ENCODE measurements around the gene RBM24. TPM values are rescaled to one million over a fixed set of nuclear protein-coding genes. Genes with fewer than 3 reads are reported as not detected.

Gene RBM24
- total and polyA plus RNA-seq, 10 of the 15 experiments (the other 5 are each of a cell fraction or from before 2014, with no cell fraction given) = 0.08 to 0.09 (median 0.09) TPM; not detected in 7

DNA sequence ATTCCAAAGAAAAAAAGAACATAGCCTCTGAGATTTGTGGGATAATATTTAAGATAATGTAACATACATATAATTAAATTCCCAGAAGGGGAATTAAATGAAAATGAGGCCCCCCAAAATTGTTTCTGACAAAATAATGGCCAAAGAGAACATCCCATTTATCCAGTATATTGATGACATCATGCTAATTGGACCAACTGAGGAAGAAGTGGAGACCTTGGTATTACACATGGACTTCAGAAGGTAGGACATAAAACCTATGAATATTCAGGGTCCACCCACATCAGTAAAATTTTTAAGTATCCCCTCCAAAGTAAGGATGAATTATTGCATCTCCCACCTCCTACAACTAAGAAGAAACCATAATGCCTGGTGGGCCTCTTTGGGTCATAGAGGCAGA, 15.6 kb upstream of the RBM24 start:
- SMC1A ChIA-PET (ENCODE audit: uncharacterized antibody, unreplicated experiment) = no interaction called here
- ATAC-seq = no peak
- DNase-seq (ENCODE audit: low read depth, low spot score) = no peak
- H3K79me2 ChIP-seq (ENCODE audit: control insufficient read depth, insufficient read depth, low read length) = no peaks in the 10 kb centered on the region
- no peaks in the 10 kb centered on the region for H3K27me3 ChIP-seq (replicated peaks in 1 of 2; ENCODE audit: control insufficient read depth in 2 of 2, insufficient read depth in 2 of 2, low read length in 1 of 2)
- H3K9me3 ChIP-seq (replicated peaks; ENCODE audit: control insufficient read depth, insufficient read depth, low read length) = no peaks in the 10 kb centered on the region
- no peak overlapping the region for H3K9ac ChIP-seq (ENCODE audit: control insufficient read depth, insufficient read depth, low read length)
- intact Hi-C loops (cut with micrococcal nuclease; ENCODE audit: unreplicated experiment) = no loop called here
- no peaks in the 10 kb centered on the region for H3K4me1 ChIP-seq (ENCODE audit: control insufficient read depth, insufficient read depth, low read length)
- no peak overlapping the region for H3K27ac ChIP-seq (ENCODE audit: control insufficient read depth, insufficient read depth)
- no peaks in the 10 kb centered on the region for H4K20me1 ChIP-seq (ENCODE audit: control insufficient read depth, insufficient read depth)
- RAD21 ChIA-PET (ENCODE audit: unreplicated experiment) = no interaction called here
- no TSS peak for BruUV-seq (replicated peaks)
- H3K4me2 ChIP-seq (ENCODE audit: control insufficient read depth, insufficient read depth) = no peak overlapping the region
- in situ Hi-C loops (cut with MboI) = no loop called here
- no peak for FAIRE-seq
- no peaks in the 10 kb centered on the region for H3K36me3 ChIP-seq (ENCODE audit: control insufficient read depth in 2 of 2, insufficient read depth in 2 of 2, low read length in 1 of 2)
- no peak overlapping the region for H2AFZ ChIP-seq (ENCODE audit: control insufficient read depth, low read depth, low read length)
- CTCF ChIA-PET = no interaction called here
- H3K4me3 ChIP-seq = no peak overlapping the region
- POLR2A ChIA-PET = no interaction called here
- TF ChIP-seq, protein P1, sequence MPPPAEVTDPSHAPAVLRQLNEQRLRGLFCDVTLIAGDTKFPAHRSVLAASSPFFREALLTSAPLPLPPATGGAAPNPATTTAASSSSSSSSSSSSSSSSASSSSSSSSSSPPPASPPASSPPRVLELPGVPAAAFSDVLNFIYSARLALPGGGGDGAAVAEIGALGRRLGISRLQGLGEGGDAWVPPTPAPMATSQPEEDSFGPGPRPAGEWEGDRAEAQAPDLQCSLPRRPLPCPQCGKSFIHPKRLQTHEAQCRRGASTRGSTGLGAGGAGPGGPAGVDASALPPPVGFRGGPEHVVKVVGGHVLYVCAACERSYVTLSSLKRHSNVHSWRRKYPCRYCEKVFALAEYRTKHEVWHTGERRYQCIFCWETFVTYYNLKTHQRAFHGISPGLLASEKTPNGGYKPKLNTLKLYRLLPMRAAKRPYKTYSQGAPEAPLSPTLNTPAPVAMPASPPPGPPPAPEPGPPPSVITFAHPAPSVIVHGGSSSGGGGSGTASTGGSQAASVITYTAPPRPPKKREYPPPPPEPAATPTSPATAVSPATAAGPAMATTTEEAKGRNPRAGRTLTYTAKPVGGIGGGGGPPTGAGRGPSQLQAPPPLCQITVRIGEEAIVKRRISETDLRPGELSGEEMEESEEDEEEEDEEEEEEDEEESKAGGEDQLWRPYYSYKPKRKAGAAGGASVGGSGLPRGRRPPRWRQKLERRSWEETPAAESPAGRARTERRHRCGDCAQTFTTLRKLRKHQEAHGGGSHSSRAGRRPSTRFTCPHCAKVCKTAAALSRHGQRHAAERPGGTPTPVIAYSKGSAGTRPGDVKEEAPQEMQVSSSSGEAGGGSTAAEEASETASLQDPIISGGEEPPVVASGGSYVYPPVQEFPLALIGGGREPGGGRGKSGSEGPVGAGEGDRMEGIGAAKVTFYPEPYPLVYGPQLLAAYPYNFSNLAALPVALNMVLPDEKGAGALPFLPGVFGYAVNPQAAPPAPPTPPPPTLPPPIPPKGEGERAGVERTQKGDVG (CRISPR knock-in tag; IDR thresholded peaks at IDR 0.05) = no peak
- TF ChIP-seq, protein P2, sequence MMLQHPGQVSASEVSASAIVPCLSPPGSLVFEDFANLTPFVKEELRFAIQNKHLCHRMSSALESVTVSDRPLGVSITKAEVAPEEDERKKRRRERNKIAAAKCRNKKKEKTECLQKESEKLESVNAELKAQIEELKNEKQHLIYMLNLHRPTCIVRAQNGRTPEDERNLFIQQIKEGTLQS (IDR thresholded peaks at IDR 0.05; ENCODE audit: borderline replicate concordance, extremely low read depth, low read depth, low read length) = no peak
- TF ChIP-seq NBN (IDR thresholded peaks at IDR 0.05) (no peak), GATAD2B (conservative IDR thresholded peaks at IDR 0.05; ENCODE audit: low read depth) (no peak), MTA2 (IDR thresholded peaks at IDR 0.05; ENCODE audit: low read depth) (no peak), CHD2 (IDR thresholded peaks at IDR 0.05; ENCODE audit: borderline replicate concordance, low read depth, low read length) (no peak), ZNF274 (IDR thresholded peaks at IDR 0.05; ENCODE audit: insufficient read depth, insufficient read length) (no peak), CBFB (IDR thresholded peaks at IDR 0.05; ENCODE audit: low read depth) (no peak), SP1 (IDR thresholded peaks at IDR 0.05; ENCODE audit: low read depth, low read length) (no peak), BRCA1 (IDR thresholded peaks at IDR 0.05; ENCODE audit: low read depth, low read length) (no peak), TCF3 (IDR thresholded peaks at IDR 0.05; ENCODE audit: borderline replicate concordance, insufficient read depth, low read depth, low read length) (no peak), NR2C2 (IDR thresholded peaks at IDR 0.05; ENCODE audit: borderline replicate concordance, control insufficient read depth, insufficient read length, low read depth) (no peak), RAD21 (IDR thresholded peaks at IDR 0.05; ENCODE audit: insufficient read depth, low read depth, low read length) (no peak)
- TF ChIP-seq, protein P3, sequence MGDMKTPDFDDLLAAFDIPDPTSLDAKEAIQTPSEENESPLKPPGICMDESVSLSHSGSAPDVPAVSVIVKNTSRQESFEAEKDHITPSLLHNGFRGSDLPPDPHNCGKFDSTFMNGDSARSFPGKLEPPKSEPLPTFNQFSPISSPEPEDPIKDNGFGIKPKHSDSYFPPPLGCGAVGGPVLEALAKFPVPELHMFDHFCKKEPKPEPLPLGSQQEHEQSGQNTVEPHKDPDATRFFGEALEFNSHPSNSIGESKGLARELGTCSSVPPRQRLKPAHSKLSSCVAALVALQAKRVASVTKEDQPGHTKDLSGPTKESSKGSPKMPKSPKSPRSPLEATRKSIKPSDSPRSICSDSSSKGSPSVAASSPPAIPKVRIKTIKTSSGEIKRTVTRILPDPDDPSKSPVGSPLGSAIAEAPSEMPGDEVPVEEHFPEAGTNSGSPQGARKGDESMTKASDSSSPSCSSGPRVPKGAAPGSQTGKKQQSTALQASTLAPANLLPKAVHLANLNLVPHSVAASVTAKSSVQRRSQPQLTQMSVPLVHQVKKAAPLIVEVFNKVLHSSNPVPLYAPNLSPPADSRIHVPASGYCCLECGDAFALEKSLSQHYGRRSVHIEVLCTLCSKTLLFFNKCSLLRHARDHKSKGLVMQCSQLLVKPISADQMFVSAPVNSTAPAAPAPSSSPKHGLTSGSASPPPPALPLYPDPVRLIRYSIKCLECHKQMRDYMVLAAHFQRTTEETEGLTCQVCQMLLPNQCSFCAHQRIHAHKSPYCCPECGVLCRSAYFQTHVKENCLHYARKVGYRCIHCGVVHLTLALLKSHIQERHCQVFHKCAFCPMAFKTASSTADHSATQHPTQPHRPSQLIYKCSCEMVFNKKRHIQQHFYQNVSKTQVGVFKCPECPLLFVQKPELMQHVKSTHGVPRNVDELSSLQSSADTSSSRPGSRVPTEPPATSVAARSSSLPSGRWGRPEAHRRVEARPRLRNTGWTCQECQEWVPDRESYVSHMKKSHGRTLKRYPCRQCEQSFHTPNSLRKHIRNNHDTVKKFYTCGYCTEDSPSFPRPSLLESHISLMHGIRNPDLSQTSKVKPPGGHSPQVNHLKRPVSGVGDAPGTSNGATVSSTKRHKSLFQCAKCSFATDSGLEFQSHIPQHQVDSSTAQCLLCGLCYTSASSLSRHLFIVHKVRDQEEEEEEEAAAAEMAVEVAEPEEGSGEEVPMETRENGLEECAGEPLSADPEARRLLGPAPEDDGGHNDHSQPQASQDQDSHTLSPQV (IDR thresholded peaks at IDR 0.05) = no peak
- TF ChIP-seq, protein P4, sequence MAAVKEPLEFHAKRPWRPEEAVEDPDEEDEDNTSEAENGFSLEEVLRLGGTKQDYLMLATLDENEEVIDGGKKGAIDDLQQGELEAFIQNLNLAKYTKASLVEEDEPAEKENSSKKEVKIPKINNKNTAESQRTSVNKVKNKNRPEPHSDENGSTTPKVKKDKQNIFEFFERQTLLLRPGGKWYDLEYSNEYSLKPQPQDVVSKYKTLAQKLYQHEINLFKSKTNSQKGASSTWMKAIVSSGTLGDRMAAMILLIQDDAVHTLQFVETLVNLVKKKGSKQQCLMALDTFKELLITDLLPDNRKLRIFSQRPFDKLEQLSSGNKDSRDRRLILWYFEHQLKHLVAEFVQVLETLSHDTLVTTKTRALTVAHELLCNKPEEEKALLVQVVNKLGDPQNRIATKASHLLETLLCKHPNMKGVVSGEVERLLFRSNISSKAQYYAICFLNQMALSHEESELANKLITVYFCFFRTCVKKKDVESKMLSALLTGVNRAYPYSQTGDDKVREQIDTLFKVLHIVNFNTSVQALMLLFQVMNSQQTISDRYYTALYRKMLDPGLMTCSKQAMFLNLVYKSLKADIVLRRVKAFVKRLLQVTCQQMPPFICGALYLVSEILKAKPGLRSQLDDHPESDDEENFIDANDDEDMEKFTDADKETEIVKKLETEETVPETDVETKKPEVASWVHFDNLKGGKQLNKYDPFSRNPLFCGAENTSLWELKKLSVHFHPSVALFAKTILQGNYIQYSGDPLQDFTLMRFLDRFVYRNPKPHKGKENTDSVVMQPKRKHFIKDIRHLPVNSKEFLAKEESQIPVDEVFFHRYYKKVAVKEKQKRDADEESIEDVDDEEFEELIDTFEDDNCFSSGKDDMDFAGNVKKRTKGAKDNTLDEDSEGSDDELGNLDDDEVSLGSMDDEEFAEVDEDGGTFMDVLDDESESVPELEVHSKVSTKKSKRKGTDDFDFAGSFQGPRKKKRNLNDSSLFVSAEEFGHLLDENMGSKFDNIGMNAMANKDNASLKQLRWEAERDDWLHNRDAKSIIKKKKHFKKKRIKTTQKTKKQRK (IDR thresholded peaks at IDR 0.05; ENCODE audit: low read depth, low read length) = no peak

All from GM12878 (cell line).